ENCODE measurements around the gene CIZ1.

- TF ChIP-seq, protein P1, sequence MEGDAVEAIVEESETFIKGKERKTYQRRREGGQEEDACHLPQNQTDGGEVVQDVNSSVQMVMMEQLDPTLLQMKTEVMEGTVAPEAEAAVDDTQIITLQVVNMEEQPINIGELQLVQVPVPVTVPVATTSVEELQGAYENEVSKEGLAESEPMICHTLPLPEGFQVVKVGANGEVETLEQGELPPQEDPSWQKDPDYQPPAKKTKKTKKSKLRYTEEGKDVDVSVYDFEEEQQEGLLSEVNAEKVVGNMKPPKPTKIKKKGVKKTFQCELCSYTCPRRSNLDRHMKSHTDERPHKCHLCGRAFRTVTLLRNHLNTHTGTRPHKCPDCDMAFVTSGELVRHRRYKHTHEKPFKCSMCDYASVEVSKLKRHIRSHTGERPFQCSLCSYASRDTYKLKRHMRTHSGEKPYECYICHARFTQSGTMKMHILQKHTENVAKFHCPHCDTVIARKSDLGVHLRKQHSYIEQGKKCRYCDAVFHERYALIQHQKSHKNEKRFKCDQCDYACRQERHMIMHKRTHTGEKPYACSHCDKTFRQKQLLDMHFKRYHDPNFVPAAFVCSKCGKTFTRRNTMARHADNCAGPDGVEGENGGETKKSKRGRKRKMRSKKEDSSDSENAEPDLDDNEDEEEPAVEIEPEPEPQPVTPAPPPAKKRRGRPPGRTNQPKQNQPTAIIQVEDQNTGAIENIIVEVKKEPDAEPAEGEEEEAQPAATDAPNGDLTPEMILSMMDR (IDR thresholded peaks at IDR 0.05; ENCODE audit: low read depth, low read length, poor library complexity, severe bottlenecking), result no peak
- no peak for TF ChIP-seq EZH2phosphoT487 (IDR thresholded peaks at IDR 0.05; ENCODE audit: borderline replicate concordance, low read length)
These were observed 14.0 kb upstream of the CIZ1 start for GRCh38 chr9:128205296-128205944.

Data from DOHH2 (cell line).